Hepatocyte (in vitro differentiated cells): ENCODE measurements around the gene SNAP23. TPM values are rescaled to one million over a fixed set of nuclear protein-coding genes. Genes with fewer than 3 reads are reported as not detected.

Experiments used
- DNase-seq: peaks from one replicate; pipeline ENCODE4 v3.0.0-alpha.2; 2016; ENCODE audit warnings: low spot score
- H2AFZ ChIP-seq: fragments of 200-600 bp; sonication (generic); 2 replicates; pipeline ENCODE4 v1.6.0; 2016; ENCODE audit warnings: antibody characterized with exemption, mild to moderate bottlenecking
- H3K27ac ChIP-seq: fragments of 200-600 bp; sonication (generic); 2 replicates; pipeline ENCODE4 v1.5.1; 2016; ENCODE audit warnings: mild to moderate bottlenecking
- H3K27me3 ChIP-seq: fragments of 200-600 bp; sonication (generic); 2 replicates; pipeline ENCODE4 v1.6.1; 2016
- H3K36me3 ChIP-seq: fragments of 200-600 bp; sonication (generic); replicated peaks from 2 replicates; pipeline ENCODE4 v1.5.1; 2016; ENCODE audit warnings: low read depth; ENCODE audit not compliant: insufficient read depth
- H3K4me1 ChIP-seq: fragments of 200-600 bp; sonication (generic); 2 replicates; pipeline ENCODE4 v1.5.1; 2016; ENCODE audit warnings: mild to moderate bottlenecking, moderate library complexity; ENCODE audit not compliant: insufficient read depth
- H3K4me2 ChIP-seq: fragments of 200-600 bp; sonication (generic); 2 replicates; pipeline ENCODE4 v1.6.0; 2016
- H3K4me3 ChIP-seq: fragments of 200-600 bp; sonication (generic); 2 replicates; pipeline ENCODE4 v1.5.1; 2016; ENCODE audit warnings: mild to moderate bottlenecking
- H3K79me2 ChIP-seq: fragments of 200-600 bp; sonication (generic); 2 replicates; pipeline ENCODE4 v1.6.0; 2017; ENCODE audit warnings: mild to moderate bottlenecking
- H3K9me2 ChIP-seq: fragments of 200-600 bp; sonication (generic); replicated peaks from 2 replicates; pipeline ENCODE4 v1.6.0; 2017; ENCODE audit warnings: mild to moderate bottlenecking; ENCODE audit not compliant: insufficient read depth
- H3K9me3 ChIP-seq: fragments of 200-600 bp; sonication (generic); 2 replicates; pipeline ENCODE4 v1.5.1; 2016; ENCODE audit warnings: low read depth, mild to moderate bottlenecking
- H4K20me1 ChIP-seq: fragments of 200-600 bp; sonication (generic); 2 replicates; pipeline ENCODE4 v1.6.0; 2016; ENCODE audit warnings: mild to moderate bottlenecking; ENCODE audit not compliant: insufficient read depth, poor library complexity, severe bottlenecking
- EZH2 ChIP-seq: fragments of 200-600 bp; sonication (generic); IDR thresholded peaks from 2 replicates; pipeline ENCODE4 v1.6.1; 2016; ENCODE audit warnings: antibody characterized with exemption, mild to moderate bottlenecking, borderline replicate concordance
- EZH2phosphoT487 ChIP-seq: fragments of 200-600 bp; sonication (generic); IDR thresholded peaks from one replicate; pipeline ENCODE4 v1.6.1; 2018; ENCODE audit warnings: antibody characterized with exemption, mild to moderate bottlenecking, low read depth, moderate library complexity; ENCODE audit not compliant: unreplicated experiment, severe bottlenecking
- WGBS: methylation state at CpG from one replicate; pipeline ENCODE4 v1.1.6; 2016; ENCODE audit warnings: low lambda C conversion rate; ENCODE audit errors: missing lambda C conversion rate; 5-methylcytosine and 5-hydroxymethylcytosine counted together
- polyA plus RNA-seq: library from polyadenylated mRNA; unstranded; fragments of >200 nt; fragmentation: Nextera tagmentation; extraction: Ambion mirVana; gene quantifications from 2 replicates; pipeline ENCODE4 v1.2.1, GENCODE V29; 2016
- total RNA-seq: library from RNA; depleted of rRNA; stranded (reverse); fragments of >200 nt; gene quantifications from 2 replicates; pipeline ENCODE4 v1.2.3, GENCODE V29; 2014
- TF ChIP-seq, protein P1 (sequence below): fragments of 200-600 bp; sonication (generic); IDR thresholded peaks from 2 replicates; pipeline ENCODE4 v1.5.1; 2016; ENCODE audit warnings: antibody characterized with exemption, mild to moderate bottlenecking; ENCODE audit not compliant: poor library complexity

SNAP23 gene
- total RNA-seq (103 and 123 TPM in 2 replicates), polyA plus RNA-seq (82.7 and 85.7 TPM in 2 replicates)

- 1% methylated on average over 42 of the region's 43 CpGs for whole genome bisulfite sequencing
- H4K20me1 ChIP-seq: no peaks in the 10 kb centered on the region
- H3K4me1 ChIP-seq: peaks cover 30% of the 10 kb centered on the region
Observed at GRCh38 chr15:42495361-42496212, at the start of gene SNAP23. Gene SNAP23, plus strand, starts transcription at chr15:42495634. Its CDS starts 16,213 bp downstream, at chr15:42511847.

GRCh38 chr15:42447599-42447998, 47.8 kb upstream of the SNAP23 start:
- Histone ChIP-seq H3K4me2 (no peak overlapping the region), H3K4me1 (no peaks in the 10 kb centered on the region), H3K27me3 (no peaks in the 10 kb centered on the region), H3K36me3 (no peaks in the 10 kb centered on the region), H3K27ac (no peak overlapping the region), H2AFZ (no peak overlapping the region), H3K9me2 (no peaks in the 10 kb centered on the region), H3K4me3 (no peak overlapping the region), H3K79me2 (peaks cover 9% of the 10 kb centered on the region), H3K9me3 (no peaks in the 10 kb centered on the region), H4K20me1 (peaks cover 4% of the 10 kb centered on the region)
- DNase-seq: no peak
- TF ChIP-seq EZH2 (no peak), EZH2phosphoT487 (no peak)
- TF ChIP-seq, protein P1, sequence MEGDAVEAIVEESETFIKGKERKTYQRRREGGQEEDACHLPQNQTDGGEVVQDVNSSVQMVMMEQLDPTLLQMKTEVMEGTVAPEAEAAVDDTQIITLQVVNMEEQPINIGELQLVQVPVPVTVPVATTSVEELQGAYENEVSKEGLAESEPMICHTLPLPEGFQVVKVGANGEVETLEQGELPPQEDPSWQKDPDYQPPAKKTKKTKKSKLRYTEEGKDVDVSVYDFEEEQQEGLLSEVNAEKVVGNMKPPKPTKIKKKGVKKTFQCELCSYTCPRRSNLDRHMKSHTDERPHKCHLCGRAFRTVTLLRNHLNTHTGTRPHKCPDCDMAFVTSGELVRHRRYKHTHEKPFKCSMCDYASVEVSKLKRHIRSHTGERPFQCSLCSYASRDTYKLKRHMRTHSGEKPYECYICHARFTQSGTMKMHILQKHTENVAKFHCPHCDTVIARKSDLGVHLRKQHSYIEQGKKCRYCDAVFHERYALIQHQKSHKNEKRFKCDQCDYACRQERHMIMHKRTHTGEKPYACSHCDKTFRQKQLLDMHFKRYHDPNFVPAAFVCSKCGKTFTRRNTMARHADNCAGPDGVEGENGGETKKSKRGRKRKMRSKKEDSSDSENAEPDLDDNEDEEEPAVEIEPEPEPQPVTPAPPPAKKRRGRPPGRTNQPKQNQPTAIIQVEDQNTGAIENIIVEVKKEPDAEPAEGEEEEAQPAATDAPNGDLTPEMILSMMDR: no peak
- 100% methylated on average over 2 of the region's 2 CpGs for WGBS

More at GRCh38 chr15:42495361-42496212, at the start of gene SNAP23:
- Histone ChIP-seq H3K27me3 (no peaks in the 10 kb centered on the region), H3K36me3 (no peaks in the 10 kb centered on the region), H3K27ac (peak within 1 kb of the TSS; percentile 95), H3K4me3 (peak within 1 kb of the TSS; percentile 27), H3K9me3 (no peaks in the 10 kb centered on the region), H2AFZ (peak within 1 kb of the TSS; percentile 50), H3K9me2 (no peaks in the 10 kb centered on the region), H3K4me2 (peak within 1 kb of the TSS; percentile 75), H3K79me2 (peaks cover 35% of the 10 kb centered on the region)
- peak; percentile 97 for DNase-seq
- TF ChIP-seq, protein P1: no peak
- TF ChIP-seq EZH2phosphoT487 (no peak), EZH2 (no peak)

- Histone ChIP-seq H4K20me1 (peaks cover 4% of the 10 kb centered on the region), H3K36me3 (no peaks in the 10 kb centered on the region), H3K9me2 (no peaks in the 10 kb centered on the region), H2AFZ (no peak overlapping the region), H3K9me3 (no peaks in the 10 kb centered on the region), H3K79me2 (peaks cover 9% of the 10 kb centered on the region), H3K4me2 (no peak overlapping the region), H3K27me3 (no peaks in the 10 kb centered on the region), H3K4me1 (no peaks in the 10 kb centered on the region), H3K4me3 (no peak overlapping the region), H3K27ac (no peak overlapping the region)
- no peak for DNase-seq
- over 99% methylated on average over 6 of the region's 6 CpGs for WGBS
- TF ChIP-seq EZH2phosphoT487: no peak
- no peak for TF ChIP-seq EZH2
- TF ChIP-seq, protein P1: no peak
Observed at GRCh38 chr15:42448281-42448680, 47.2 kb upstream of the SNAP23 start.
